ENCODE results near the gene JAKMIP1. TPM values are rescaled to one million over a fixed set of nuclear protein-coding genes. Genes with fewer than 3 reads are reported as not detected.

Gene JAKMIP1
- total RNA-seq, 1 donor = not detected

GRCh38 chr4:6047130-6047673 is 153.1 kb downstream of the JAKMIP1 start:
- no peak overlapping the region for H3K27ac ChIP-seq (ENCODE audit: low read depth, low read length)
- H3K79me2 ChIP-seq (ENCODE audit: insufficient read depth, low read length) = no peaks in the 10 kb centered on the region
- no peaks in the 10 kb centered on the region for H3K36me3 ChIP-seq (ENCODE audit: insufficient read depth, low read length)
- DNase-seq (ENCODE audit: insufficient read length, low spot score, missing footprints) = peak; percentile 31
- H2AFZ ChIP-seq (ENCODE audit: low read length) = no peak overlapping the region
- H3K4me3 ChIP-seq (ENCODE audit: insufficient read depth, low read length) = no peak overlapping the region
- no peaks in the 10 kb centered on the region for H3K4me1 ChIP-seq (ENCODE audit: insufficient read depth, low read length)
- no peaks in the 10 kb centered on the region for H4K20me1 ChIP-seq (ENCODE audit: insufficient read depth, low read length)
- TF ChIP-seq CTCF (IDR thresholded peaks at IDR 0.05; ENCODE audit: extremely low read depth, low read depth, low read length) = no peak
- H3K4me2 ChIP-seq (ENCODE audit: insufficient read depth, low read length) = no peak overlapping the region
- H3K27me3 ChIP-seq (ENCODE audit: insufficient read depth, low read length) = no peaks in the 10 kb centered on the region
- H3K9me3 ChIP-seq (ENCODE audit: low read depth, low read length) = no peaks in the 10 kb centered on the region

- Histone ChIP-seq H3K27ac (ENCODE audit: low read depth, low read length) (no peak overlapping the region), H3K4me2 (ENCODE audit: insufficient read depth, low read length) (no peak overlapping the region), H3K79me2 (ENCODE audit: insufficient read depth, low read length) (no peaks in the 10 kb centered on the region), H3K4me1 (ENCODE audit: insufficient read depth, low read length) (no peaks in the 10 kb centered on the region), H3K4me3 (ENCODE audit: insufficient read depth, low read length) (no peak overlapping the region), H3K36me3 (ENCODE audit: insufficient read depth, low read length) (no peaks in the 10 kb centered on the region), H4K20me1 (ENCODE audit: insufficient read depth, low read length) (no peaks in the 10 kb centered on the region), H2AFZ (ENCODE audit: low read length) (no peak overlapping the region), H3K27me3 (ENCODE audit: insufficient read depth, low read length) (no peaks in the 10 kb centered on the region), H3K9me3 (ENCODE audit: low read depth, low read length) (no peaks in the 10 kb centered on the region)
- no peak for TF ChIP-seq CTCF (IDR thresholded peaks at IDR 0.05; ENCODE audit: extremely low read depth, low read depth, low read length)
- peak; percentile 68 for DNase-seq (ENCODE audit: insufficient read length, low spot score, missing footprints)
These were observed 153.7 kb downstream of the JAKMIP1 start for GRCh38 chr4:6046526-6047129.

GRCh38 chr4:6044805-6045204 is 155.5 kb downstream of the JAKMIP1 start:
- H4K20me1 ChIP-seq (ENCODE audit: insufficient read depth, low read length) = no peaks in the 10 kb centered on the region
- no peaks in the 10 kb centered on the region for H3K4me1 ChIP-seq (ENCODE audit: insufficient read depth, low read length)
- no peak overlapping the region for H3K4me3 ChIP-seq (ENCODE audit: insufficient read depth, low read length)
- peak; percentile 57 for DNase-seq (ENCODE audit: insufficient read length, low spot score, missing footprints)
- H3K4me2 ChIP-seq (ENCODE audit: insufficient read depth, low read length) = no peak overlapping the region
- H3K27me3 ChIP-seq (ENCODE audit: insufficient read depth, low read length) = no peaks in the 10 kb centered on the region
- H3K9me3 ChIP-seq (ENCODE audit: low read depth, low read length) = no peaks in the 10 kb centered on the region
- no peak for TF ChIP-seq CTCF (IDR thresholded peaks at IDR 0.05; ENCODE audit: extremely low read depth, low read depth, low read length)
- no peaks in the 10 kb centered on the region for H3K79me2 ChIP-seq (ENCODE audit: insufficient read depth, low read length)
- no peaks in the 10 kb centered on the region for H3K36me3 ChIP-seq (ENCODE audit: insufficient read depth, low read length)
- H2AFZ ChIP-seq (ENCODE audit: low read length) = no peak overlapping the region
- no peak overlapping the region for H3K27ac ChIP-seq (ENCODE audit: low read depth, low read length)

- Histone ChIP-seq H3K4me3 (ENCODE audit: insufficient read depth, low read length) (no peak overlapping the region), H3K79me2 (ENCODE audit: insufficient read depth, low read length) (no peaks in the 10 kb centered on the region), H2AFZ (ENCODE audit: low read length) (no peak overlapping the region), H3K36me3 (ENCODE audit: insufficient read depth, low read length) (no peaks in the 10 kb centered on the region), H3K4me1 (ENCODE audit: insufficient read depth, low read length) (no peaks in the 10 kb centered on the region), H4K20me1 (ENCODE audit: insufficient read depth, low read length) (no peaks in the 10 kb centered on the region), H3K27ac (ENCODE audit: low read depth, low read length) (no peak overlapping the region), H3K27me3 (ENCODE audit: insufficient read depth, low read length) (no peaks in the 10 kb centered on the region), H3K9me3 (ENCODE audit: low read depth, low read length) (no peaks in the 10 kb centered on the region), H3K4me2 (ENCODE audit: insufficient read depth, low read length) (no peak overlapping the region)
- no peak for TF ChIP-seq CTCF (IDR thresholded peaks at IDR 0.05; ENCODE audit: extremely low read depth, low read depth, low read length)
- peak; percentile 46 for DNase-seq (ENCODE audit: insufficient read length, low spot score, missing footprints)
These were observed 156.1 kb downstream of the JAKMIP1 start for GRCh38 chr4:6044276-6044675.
